WERI-Rb-1 (cell line): Measurements from ENCODE around the gene AADACL2.

ENCODE experiments used
- DNase-seq: peaks from one replicate; pipeline ENCODE4 v3.0.0-alpha.2; 2020
- H3K27ac ChIP-seq: fragments of 250-450 bp; sonication (Bioruptor Pico); 2 replicates; pipeline ENCODE4 v1.5.1; 2020; ENCODE audit warnings: mild to moderate bottlenecking, moderate library complexity
- H3K27me3 ChIP-seq: fragments of 250-450 bp; sonication (Bioruptor Pico); 2 replicates; pipeline ENCODE4 v1.5.1; 2021; ENCODE audit warnings: mild to moderate bottlenecking, low read depth, moderate library complexity; ENCODE audit not compliant: insufficient read depth, severe bottlenecking
- H3K36me3 ChIP-seq: fragments of 250-450 bp; sonication (Bioruptor Pico); 2 replicates; pipeline ENCODE4 v1.5.1; 2020; ENCODE audit warnings: mild to moderate bottlenecking, moderate library complexity
- H3K4me3 ChIP-seq: 2 replicates; pipeline ENCODE4 v1.5.1; 2011; ENCODE audit warnings: low read depth, mild to moderate bottlenecking, control low read depth, low read length
- H3K9me3 ChIP-seq: fragments of 250-450 bp; sonication (Bioruptor Pico); 2 replicates; pipeline ENCODE4 v1.5.1; 2021; ENCODE audit warnings: mild to moderate bottlenecking, moderate library complexity; ENCODE audit not compliant: severe bottlenecking
- CTCF ChIP-seq: IDR thresholded peaks from 2 replicates; pipeline ENCODE4 v1.5.1; 2011; ENCODE audit warnings: low read depth, mild to moderate bottlenecking, control low read depth, inconsistent platforms, low read length

AADACL2 gene

DNA sequence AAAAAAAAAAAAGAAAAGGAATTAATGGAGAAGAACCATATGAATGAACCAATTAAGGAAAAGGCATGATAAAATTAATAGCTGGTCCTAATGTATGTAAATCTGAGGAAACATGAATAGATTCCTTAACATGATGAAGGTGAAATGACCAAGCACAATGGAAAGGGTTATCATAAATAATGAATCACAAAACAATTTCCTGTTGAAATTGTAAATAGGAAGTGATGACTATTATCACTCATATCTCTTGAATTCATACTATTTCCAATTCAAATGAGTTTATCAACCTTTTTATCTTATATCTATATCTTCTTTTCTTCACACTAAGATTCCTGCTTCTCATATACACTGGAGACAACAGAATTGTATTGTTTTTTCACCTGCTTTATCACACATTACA lies 32.0 kb downstream of the AADACL2 start:
- Histone ChIP-seq H3K27me3 (peaks cover 26% of the 10 kb centered on the region), H3K36me3 (no peaks in the 10 kb centered on the region), H3K27ac (no peak overlapping the region), H3K9me3 (no peaks in the 10 kb centered on the region), H3K4me3 (no peak overlapping the region)
- no peak for TF ChIP-seq CTCF
- DNase-seq: no peak

GRCh38 chr3:151766454-151766853 lies 32.7 kb downstream of the AADACL2 start:
- no peak overlapping the region for H3K4me3 ChIP-seq
- no peak for TF ChIP-seq CTCF
- no peaks in the 10 kb centered on the region for H3K9me3 ChIP-seq
- DNase-seq: no peak
- no peaks in the 10 kb centered on the region for H3K36me3 ChIP-seq
- peaks cover 30% of the 10 kb centered on the region for H3K27me3 ChIP-seq
- H3K27ac ChIP-seq: no peak overlapping the region

DNA sequence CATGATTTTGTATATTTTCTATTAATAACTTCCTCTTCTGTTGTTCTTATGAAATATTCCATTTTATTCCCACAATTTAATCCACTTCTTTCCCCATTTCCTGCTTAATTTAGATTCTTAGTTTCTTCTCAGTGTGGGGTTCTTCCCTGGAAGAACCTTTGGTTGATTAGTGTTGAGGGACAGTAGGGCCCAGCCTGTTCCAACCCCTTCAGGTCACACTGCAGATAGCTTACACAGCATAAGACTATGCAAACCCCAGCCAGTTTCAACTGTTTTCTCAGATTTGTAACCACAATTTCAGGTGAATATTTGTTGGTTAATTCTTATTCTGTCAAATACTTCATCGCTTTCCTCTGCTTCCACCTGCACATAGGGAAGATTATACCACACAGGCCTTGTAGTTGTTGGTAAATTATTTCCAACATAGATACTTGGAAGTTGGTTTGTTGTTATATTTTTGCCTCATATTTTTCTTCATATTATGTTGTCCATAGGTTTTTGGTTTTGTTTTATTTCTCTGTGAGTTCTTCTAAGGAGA lies 34.7 kb downstream of the AADACL2 start:
- Histone ChIP-seq H3K36me3 (no peaks in the 10 kb centered on the region), H3K27me3 (peaks cover 33% of the 10 kb centered on the region), H3K9me3 (no peaks in the 10 kb centered on the region), H3K4me3 (no peak overlapping the region), H3K27ac (no peak overlapping the region)
- no peak for DNase-seq
- TF ChIP-seq CTCF: no peak

DNA sequence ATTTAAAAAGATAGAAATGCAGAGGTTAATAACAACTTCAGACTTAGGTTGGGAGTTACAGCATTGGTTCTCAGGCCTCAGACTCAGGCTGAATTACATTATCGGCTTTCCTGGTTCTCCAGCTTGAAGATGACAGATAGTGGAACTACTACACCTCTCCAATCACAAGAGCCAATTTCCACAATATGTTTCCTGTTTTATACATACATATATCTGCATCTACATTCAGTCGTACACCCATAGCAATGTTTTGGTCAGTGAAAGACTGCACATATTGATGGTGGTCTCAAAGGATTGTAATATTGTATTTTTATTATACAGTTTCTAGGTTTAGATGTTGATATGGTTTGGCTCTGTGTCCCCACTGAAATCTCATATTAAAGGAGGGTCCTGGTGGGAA lies 35.4 kb downstream of the AADACL2 start:
- no peak for TF ChIP-seq CTCF
- DNase-seq: no peak
- Histone ChIP-seq H3K27ac (no peak overlapping the region), H3K36me3 (no peaks in the 10 kb centered on the region), H3K9me3 (no peaks in the 10 kb centered on the region), H3K27me3 (peaks cover 36% of the 10 kb centered on the region), H3K4me3 (no peak overlapping the region)

- no peak for DNase-seq
- H3K9me3 ChIP-seq: no peaks in the 10 kb centered on the region
- no peaks in the 10 kb centered on the region for H3K36me3 ChIP-seq
- H3K27ac ChIP-seq: no peak overlapping the region
- no peak overlapping the region for H3K4me3 ChIP-seq
- TF ChIP-seq CTCF: no peak
- H3K27me3 ChIP-seq: peaks cover 36% of the 10 kb centered on the region
These were observed 37.2 kb downstream of the AADACL2 start for GRCh38 chr3:151770956-151771355.

- TF ChIP-seq CTCF: no peak
- Histone ChIP-seq H3K27me3 (peaks cover 25% of the 10 kb centered on the region), H3K4me3 (no peak overlapping the region), H3K27ac (no peak overlapping the region), H3K36me3 (no peaks in the 10 kb centered on the region), H3K9me3 (no peaks in the 10 kb centered on the region)
- DNase-seq: no peak
These were observed 39.2 kb downstream of the AADACL2 start for GRCh38 chr3:151772825-151773480.
